ENCODE data around the gene AMBRA1. TPM values are rescaled to one million over a fixed set of nuclear protein-coding genes. Genes with fewer than 3 reads are reported as not detected.

The AMBRA1 gene
- polyA plus RNA-seq, 1 of the 3 experiments (the other 2 are of a cell fraction): 10.4 TPM

DNA sequence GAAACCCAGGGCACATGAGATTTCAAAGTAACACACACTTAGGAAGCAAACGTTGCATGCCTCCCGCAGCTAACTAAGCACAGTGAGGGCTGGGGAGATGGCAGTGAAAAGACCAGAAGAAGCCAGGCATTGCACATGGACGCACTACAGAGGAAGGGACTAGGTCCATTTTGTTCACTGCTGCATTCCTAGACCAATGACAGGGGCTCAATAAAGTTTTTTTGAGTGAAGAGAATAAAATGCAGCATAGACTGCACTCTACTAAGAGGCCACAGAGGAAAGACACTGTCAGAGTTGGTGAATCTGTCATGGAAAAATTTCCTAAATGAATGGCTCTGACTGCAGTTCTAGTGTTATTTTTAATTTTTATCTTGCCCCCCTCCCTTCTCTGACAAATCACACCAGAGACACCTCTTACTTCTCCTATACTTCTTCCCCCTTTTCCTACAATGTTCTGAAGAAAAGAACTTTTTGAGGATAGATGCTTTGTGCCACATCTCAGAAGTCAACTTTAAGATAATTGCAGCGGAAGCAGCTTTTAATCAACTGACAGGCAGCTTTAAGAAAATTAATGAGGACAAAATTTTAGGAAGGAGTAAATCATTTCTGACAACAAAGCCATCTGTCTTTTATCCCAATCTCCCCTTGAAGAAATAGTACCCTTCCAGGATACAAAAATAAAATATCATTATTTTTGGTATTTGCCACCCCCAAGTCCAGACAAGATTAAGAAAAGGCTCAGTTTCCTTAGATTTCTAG, 167.4 kb downstream of the AMBRA1 start:
- CTCF ChIA-PET: no interaction called here
- no peaks in the 10 kb centered on the region for H3K9me2 ChIP-seq
- no peaks in the 10 kb centered on the region for H3K9me3 ChIP-seq
- H3K27me3 ChIP-seq (ENCODE audit: insufficient read depth): no peaks in the 10 kb centered on the region
- no peak overlapping the region for H3K4me2 ChIP-seq
- H3K4me1 ChIP-seq (ENCODE audit: control insufficient read depth in 1 of 2, insufficient read depth in 2 of 2, low read depth in 1 of 2, low read length in 1 of 2): peaks cover 5 to 11% of the 10 kb centered on the region in 2 experiments; a peak in 2 of 4 replicates
- H3K36me3 ChIP-seq (replicated peaks in 1 of 2; ENCODE audit: control insufficient read depth in 1 of 2, insufficient read depth in 2 of 2, low read length in 1 of 2): peaks cover 15 to 20% of the 10 kb centered on the region in 2 experiments
- H3K27ac ChIP-seq (ENCODE audit: low read depth in 2 of 2, low read length in 1 of 2): no peak overlapping the region; a peak in 1 of 4 replicates
- H4K20me1 ChIP-seq (ENCODE audit: insufficient read depth): no peaks in the 10 kb centered on the region
- no peak overlapping the region for H3K9ac ChIP-seq
- no peaks in the 10 kb centered on the region for H3K79me2 ChIP-seq (ENCODE audit: insufficient read depth)
- no peaks in the 10 kb centered on the region for H3F3A ChIP-seq (replicated peaks; ENCODE audit: insufficient read depth)
- TF ChIP-seq ELF1 (IDR thresholded peaks at IDR 0.05) (no peak), MXI1 (IDR thresholded peaks at IDR 0.05; ENCODE audit: low read depth, low read length) (peak; percentile 21; the same call in 1 of the 2 replicates)
- no peak for DNase-seq
- 90% methylated on average over 4 of the region's 4 CpGs for whole genome bisulfite sequencing (ENCODE audit: low lambda C conversion rate)
- no peak overlapping the region for H2AFZ ChIP-seq (ENCODE audit: low read depth)
- H3K4me3 ChIP-seq (ENCODE audit: low read depth in 2 of 2, low read length in 1 of 2): no peak overlapping the region
- POLR2A ChIA-PET: no interaction called here

DNA sequence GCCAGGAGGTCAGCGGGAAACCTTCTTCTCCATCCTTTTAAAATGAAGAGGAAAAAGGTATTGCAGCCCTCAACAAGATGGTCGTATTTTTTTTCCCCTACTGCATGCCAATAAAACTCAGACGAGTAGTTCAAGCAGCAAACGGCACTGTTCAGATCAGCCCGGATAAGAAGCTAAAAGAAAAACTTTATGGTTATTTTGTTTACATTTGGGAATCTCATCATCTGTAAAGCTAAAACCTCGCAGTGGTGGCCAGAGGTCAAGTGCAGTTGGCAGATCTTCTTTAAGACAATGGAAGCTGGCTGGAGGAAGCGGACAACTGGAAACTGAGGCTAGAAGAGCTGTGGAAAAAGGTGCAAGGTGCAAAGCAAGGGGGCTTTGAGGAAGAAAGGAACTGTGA, 171.2 kb downstream of the AMBRA1 start:
- Histone ChIP-seq H3K4me2 (no peak overlapping the region), H3K9me2 (no peaks in the 10 kb centered on the region), H3K79me2 (ENCODE audit: insufficient read depth) (no peaks in the 10 kb centered on the region), H3K36me3 (replicated peaks in 1 of 2; ENCODE audit: control insufficient read depth in 1 of 2, insufficient read depth in 2 of 2, low read length in 1 of 2) (peaks cover 0 to 17% of the 10 kb centered on the region in 2 experiments), H2AFZ (ENCODE audit: low read depth) (no peak overlapping the region), H3K9me3 (no peaks in the 10 kb centered on the region), H3F3A (replicated peaks; ENCODE audit: insufficient read depth) (no peaks in the 10 kb centered on the region), H3K4me1 (ENCODE audit: control insufficient read depth in 1 of 2, insufficient read depth in 2 of 2, low read depth in 1 of 2, low read length in 1 of 2) (peaks cover 5 to 11% of the 10 kb centered on the region in 2 experiments; a peak in 2 of 4 replicates), H4K20me1 (ENCODE audit: insufficient read depth) (no peaks in the 10 kb centered on the region), H3K27me3 (ENCODE audit: insufficient read depth) (no peaks in the 10 kb centered on the region), H3K9ac (no peak overlapping the region), H3K4me3 (ENCODE audit: low read depth in 2 of 2, low read length in 1 of 2) (no peak overlapping the region), H3K27ac (ENCODE audit: low read depth in 2 of 2, low read length in 1 of 2) (no peak overlapping the region)
- TF ChIP-seq TCF12 (IDR thresholded peaks at IDR 0.05) (no peak), TAF1 (IDR thresholded peaks at IDR 0.05; ENCODE audit: borderline replicate concordance, low read depth, low read length) (no peak), ELF1 (IDR thresholded peaks at IDR 0.05) (no peak), TEAD4 (IDR thresholded peaks at IDR 0.05; ENCODE audit: borderline replicate concordance, insufficient read depth) (no peak), RFX5 (IDR thresholded peaks at IDR 0.05; ENCODE audit: low read length) (no peak), MEF2A (IDR thresholded peaks at IDR 0.05; ENCODE audit: borderline replicate concordance, low read depth) (no peak), EP300 (IDR thresholded peaks at IDR 0.05; ENCODE audit: borderline replicate concordance in 1 of 2, low read depth in 1 of 2, low read length in 1 of 2) (no peak), JUND (IDR thresholded peaks at IDR 0.05) (no peak), FOXJ3 (CRISPR knock-in tag; IDR thresholded peaks at IDR 0.05) (no peak), MAX (IDR thresholded peaks at IDR 0.05; ENCODE audit: low read depth) (no peak), NFIC (IDR thresholded peaks at IDR 0.05; ENCODE audit: borderline replicate concordance) (no peak), SIN3A (IDR thresholded peaks at IDR 0.05; ENCODE audit: borderline replicate concordance, low read depth, low read length) (no peak), MXI1 (IDR thresholded peaks at IDR 0.05; ENCODE audit: low read depth, low read length) (no peak), GABPA (IDR thresholded peaks at IDR 0.05; ENCODE audit: low read depth) (no peak), YY1 (IDR thresholded peaks at IDR 0.05; ENCODE audit: low read depth) (no peak), RAD21 (IDR thresholded peaks at IDR 0.05; ENCODE audit: low read length) (no peak)
- TF ChIP-seq, protein P1, sequence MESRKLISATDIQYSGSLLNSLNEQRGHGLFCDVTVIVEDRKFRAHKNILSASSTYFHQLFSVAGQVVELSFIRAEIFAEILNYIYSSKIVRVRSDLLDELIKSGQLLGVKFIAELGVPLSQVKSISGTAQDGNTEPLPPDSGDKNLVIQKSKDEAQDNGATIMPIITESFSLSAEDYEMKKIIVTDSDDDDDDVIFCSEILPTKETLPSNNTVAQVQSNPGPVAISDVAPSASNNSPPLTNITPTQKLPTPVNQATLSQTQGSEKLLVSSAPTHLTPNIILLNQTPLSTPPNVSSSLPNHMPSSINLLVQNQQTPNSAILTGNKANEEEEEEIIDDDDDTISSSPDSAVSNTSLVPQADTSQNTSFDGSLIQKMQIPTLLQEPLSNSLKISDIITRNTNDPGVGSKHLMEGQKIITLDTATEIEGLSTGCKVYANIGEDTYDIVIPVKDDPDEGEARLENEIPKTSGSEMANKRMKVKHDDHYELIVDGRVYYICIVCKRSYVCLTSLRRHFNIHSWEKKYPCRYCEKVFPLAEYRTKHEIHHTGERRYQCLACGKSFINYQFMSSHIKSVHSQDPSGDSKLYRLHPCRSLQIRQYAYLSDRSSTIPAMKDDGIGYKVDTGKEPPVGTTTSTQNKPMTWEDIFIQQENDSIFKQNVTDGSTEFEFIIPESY (IDR thresholded peaks at IDR 0.05; ENCODE audit: borderline replicate concordance, low read depth): no peak
- TF ChIP-seq, protein P2, sequence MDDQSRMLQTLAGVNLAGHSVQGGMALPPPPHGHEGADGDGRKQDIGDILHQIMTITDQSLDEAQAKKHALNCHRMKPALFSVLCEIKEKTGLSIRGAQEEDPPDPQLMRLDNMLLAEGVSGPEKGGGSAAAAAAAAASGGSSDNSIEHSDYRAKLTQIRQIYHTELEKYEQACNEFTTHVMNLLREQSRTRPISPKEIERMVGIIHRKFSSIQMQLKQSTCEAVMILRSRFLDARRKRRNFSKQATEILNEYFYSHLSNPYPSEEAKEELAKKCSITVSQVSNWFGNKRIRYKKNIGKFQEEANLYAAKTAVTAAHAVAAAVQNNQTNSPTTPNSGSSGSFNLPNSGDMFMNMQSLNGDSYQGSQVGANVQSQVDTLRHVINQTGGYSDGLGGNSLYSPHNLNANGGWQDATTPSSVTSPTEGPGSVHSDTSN (IDR thresholded peaks at IDR 0.05): no peak
- TF ChIP-seq, protein P3, sequence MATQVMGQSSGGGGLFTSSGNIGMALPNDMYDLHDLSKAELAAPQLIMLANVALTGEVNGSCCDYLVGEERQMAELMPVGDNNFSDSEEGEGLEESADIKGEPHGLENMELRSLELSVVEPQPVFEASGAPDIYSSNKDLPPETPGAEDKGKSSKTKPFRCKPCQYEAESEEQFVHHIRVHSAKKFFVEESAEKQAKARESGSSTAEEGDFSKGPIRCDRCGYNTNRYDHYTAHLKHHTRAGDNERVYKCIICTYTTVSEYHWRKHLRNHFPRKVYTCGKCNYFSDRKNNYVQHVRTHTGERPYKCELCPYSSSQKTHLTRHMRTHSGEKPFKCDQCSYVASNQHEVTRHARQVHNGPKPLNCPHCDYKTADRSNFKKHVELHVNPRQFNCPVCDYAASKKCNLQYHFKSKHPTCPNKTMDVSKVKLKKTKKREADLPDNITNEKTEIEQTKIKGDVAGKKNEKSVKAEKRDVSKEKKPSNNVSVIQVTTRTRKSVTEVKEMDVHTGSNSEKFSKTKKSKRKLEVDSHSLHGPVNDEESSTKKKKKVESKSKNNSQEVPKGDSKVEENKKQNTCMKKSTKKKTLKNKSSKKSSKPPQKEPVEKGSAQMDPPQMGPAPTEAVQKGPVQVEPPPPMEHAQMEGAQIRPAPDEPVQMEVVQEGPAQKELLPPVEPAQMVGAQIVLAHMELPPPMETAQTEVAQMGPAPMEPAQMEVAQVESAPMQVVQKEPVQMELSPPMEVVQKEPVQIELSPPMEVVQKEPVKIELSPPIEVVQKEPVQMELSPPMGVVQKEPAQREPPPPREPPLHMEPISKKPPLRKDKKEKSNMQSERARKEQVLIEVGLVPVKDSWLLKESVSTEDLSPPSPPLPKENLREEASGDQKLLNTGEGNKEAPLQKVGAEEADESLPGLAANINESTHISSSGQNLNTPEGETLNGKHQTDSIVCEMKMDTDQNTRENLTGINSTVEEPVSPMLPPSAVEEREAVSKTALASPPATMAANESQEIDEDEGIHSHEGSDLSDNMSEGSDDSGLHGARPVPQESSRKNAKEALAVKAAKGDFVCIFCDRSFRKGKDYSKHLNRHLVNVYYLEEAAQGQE (IDR thresholded peaks at IDR 0.05; ENCODE audit: low read depth, low read length): no peak
- CTCF ChIA-PET: interaction anchor here (0.9 to 2.9 kb wide), 5 partner anchors 14 to 115 kb away, joined by 3 to 8 read pairs (median 4); no protein-coding TSS in a partner anchor
- 89% methylated on average over 7 of the region's 7 CpGs for WGBS (ENCODE audit: low lambda C conversion rate)
- DNase-seq: no peak
- POLR2A ChIA-PET: no interaction called here
